ENCODE data around the gene TRIO.
A peak's percentile ranks its signal among the peaks of the same experiment; 100 is the strongest.

TRIO gene

GRCh38 chr5:14123974-14124482 lies 19.1 kb upstream of the TRIO start:
- DNase-seq, result no peak

- no peak for DNase-seq
These were observed 17.9 kb upstream of the TRIO start for GRCh38 chr5:14125262-14125661.

GRCh38 chr5:14127587-14127986 lies 15.6 kb upstream of the TRIO start:
- DNase-seq, result no peak

GRCh38 chr5:14128079-14128478 lies 15.1 kb upstream of the TRIO start:
- DNase-seq, result no peak

GRCh38 chr5:14129123-14129522 lies 14.0 kb upstream of the TRIO start:
- DNase-seq, result no peak

- DNase-seq, result no peak
These were observed 11.2 kb upstream of the TRIO start for GRCh38 chr5:14131855-14132503.

GRCh38 chr5:14133394-14133793 lies 9.7 kb upstream of the TRIO start:
- DNase-seq, result no peak

GRCh38 chr5:14134083-14134482 lies 9.1 kb upstream of the TRIO start:
- no peak for DNase-seq

GRCh38 chr5:14134771-14135170 lies 8.4 kb upstream of the TRIO start:
- no peak for DNase-seq

- no peak for DNase-seq
These were observed 7.5 kb upstream of the TRIO start for GRCh38 chr5:14135621-14136020.

GRCh38 chr5:14136228-14136627 lies 6.9 kb upstream of the TRIO start:
- no peak for DNase-seq

- no peak for DNase-seq
These were observed 4.3 kb upstream of the TRIO start for GRCh38 chr5:14138608-14139540.

GRCh38 chr5:14141764-14142163 lies 1.4 kb upstream of the TRIO start:
- no peak for DNase-seq

GRCh38 chr5:14142202-14142826 lies 828 bp upstream of the TRIO start:
- DNase-seq, result no peak

GRCh38 chr5:14143546-14143840 lies 351 bp downstream of the TRIO start:
- no peak for DNase-seq

GRCh38 chr5:14143841-14144585 lies 871 bp downstream of the TRIO start:
- DNase-seq, result peak; percentile 9

- peak; percentile 3 for DNase-seq
These were observed 1.7 kb downstream of the TRIO start for GRCh38 chr5:14144586-14145434.

- no peak for DNase-seq
These were observed 2.5 kb downstream of the TRIO start for GRCh38 chr5:14145435-14146334.

- DNase-seq, result no peak
These were observed 3.6 kb downstream of the TRIO start for GRCh38 chr5:14146725-14147124.

- DNase-seq, result no peak
These were observed 4.1 kb downstream of the TRIO start for GRCh38 chr5:14147210-14147609.

GRCh38 chr5:14148483-14148882 lies 5.3 kb downstream of the TRIO start:
- DNase-seq, result no peak

Measured in stimulated activated naive CD4-positive, alpha-beta T cell treated with Interleukin-2 at 50 U/mL for 16 hours (primary cell).